Fibroblast of gingiva (primary cell): Measurements from ENCODE around the gene AGAP1.
"Not testable (repeated sequence)": the region's sequence is repeated elsewhere in the genome, so short reads cannot be mapped to it uniquely, and the experiment has no call there.

ENCODE experiments used
- DNase-seq: peaks from one replicate; pipeline ENCODE4 v3.0.0-alpha.2; 2011; ENCODE audit warnings: low read depth

The AGAP1 gene

DNA sequence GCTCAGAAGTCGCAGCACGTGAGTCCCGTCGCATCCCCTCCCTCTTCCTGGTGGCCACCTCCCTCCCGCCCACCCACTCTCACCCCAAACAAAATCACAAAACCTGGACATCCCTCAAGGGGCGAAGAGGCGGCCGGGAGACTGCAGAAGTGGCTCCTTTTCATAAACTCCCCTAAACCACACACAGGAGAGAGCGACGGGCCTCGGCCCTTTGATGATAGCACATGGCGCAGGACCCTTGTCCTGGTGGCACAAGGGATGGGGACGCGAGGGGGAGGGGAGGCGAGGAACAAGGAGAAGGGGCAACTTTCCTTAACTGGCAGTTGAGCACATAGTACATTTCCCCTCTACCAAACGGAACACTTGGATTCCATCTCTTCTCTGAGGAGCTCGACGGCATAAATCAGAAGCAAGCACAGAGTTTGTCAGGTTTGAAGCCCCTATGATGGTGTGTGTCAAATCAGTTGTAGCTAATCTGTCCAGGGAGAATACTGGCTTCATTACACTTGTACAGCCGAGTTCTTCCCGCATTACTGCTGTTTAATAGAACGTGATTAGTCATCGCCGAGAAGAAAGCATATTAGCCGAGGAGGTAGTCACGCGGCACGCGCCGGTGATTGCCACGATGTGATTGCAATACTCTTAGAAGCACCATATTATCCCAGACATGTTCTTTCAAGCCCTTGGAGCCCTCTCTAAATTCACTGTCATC lies 630.5 kb downstream of the AGAP1 start:
- DNase-seq = no peak

DNA sequence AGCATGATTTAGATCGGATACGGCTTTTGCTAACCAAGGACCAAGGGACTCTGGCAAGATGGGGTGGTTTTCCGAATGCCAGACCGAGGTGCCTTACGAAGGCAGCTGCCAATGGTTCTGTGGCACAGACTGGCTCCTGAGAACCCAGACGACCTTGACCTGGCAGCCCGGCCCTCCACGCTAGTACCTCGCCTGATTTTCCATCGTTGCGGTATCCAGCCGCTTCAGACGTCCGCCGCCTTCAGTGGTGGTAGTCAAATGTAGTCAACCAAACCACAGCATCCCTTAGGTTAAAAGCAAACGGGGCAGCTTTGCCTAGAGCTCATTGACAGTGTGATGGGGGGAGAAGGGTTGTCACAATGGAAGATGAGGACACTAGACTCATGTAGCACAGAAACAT lies 631.7 kb downstream of the AGAP1 start:
- DNase-seq = no peak

DNA sequence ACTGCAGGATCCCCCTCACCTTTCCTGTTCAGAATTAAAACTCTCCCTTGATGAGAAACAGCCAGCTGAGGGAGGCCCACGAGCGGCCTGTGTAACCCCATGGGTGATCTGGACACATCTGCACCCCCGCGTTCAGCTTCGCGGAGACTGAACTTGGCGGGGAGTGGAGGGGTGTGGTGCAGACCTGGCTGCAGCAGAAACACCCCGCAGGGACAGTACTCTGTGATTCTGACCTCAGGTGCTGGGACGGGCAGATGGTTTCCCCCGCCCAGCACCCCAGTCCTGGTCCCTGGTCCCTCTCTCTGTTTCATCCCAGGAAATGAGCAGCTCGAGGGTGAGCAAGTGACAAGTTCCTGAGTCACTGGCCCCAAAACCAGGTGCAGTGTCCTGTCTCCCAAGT lies 633.2 kb downstream of the AGAP1 start:
- no peak for DNase-seq

DNA sequence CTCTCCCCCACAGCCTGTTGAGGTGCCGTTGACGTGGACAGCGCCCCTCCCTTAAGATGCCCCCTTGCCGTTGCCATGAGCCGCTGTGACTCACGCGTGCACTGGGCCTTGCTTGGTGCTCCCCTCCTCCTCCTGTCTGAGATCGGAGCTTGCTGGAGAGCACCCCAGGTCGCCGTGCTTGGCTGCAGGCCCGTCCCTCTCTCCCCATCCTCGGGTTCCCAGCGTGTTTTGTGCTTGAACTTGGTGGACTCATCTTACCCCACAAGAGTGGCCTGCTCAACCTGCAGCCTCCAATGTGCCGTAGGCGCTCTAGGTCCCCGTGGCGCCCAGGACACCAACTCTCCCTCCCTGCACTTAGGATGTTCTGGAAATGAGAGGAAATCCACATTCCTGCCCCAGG lies 634.5 kb downstream of the AGAP1 start:
- no peak for DNase-seq

DNA sequence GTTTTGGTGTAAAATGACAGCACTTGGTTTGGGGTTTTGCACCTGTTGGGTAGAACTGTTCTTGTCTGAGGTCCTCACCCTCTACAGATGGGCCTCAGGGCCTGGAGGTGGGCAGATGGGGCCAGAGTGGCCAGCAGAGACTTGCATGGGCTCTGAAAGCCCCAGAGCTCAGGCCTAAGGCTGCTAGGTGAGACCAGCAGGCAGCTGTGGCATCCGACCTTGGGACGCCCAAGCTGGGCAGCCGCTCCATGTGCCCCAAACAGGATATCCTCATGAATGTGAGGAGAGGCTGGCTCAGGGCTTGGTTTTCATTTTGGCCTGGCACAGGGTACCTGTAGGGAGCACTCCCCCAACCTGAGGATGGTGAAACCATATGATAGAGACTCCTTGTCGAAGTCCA lies 636.1 kb downstream of the AGAP1 start:
- DNase-seq = no peak

DNA sequence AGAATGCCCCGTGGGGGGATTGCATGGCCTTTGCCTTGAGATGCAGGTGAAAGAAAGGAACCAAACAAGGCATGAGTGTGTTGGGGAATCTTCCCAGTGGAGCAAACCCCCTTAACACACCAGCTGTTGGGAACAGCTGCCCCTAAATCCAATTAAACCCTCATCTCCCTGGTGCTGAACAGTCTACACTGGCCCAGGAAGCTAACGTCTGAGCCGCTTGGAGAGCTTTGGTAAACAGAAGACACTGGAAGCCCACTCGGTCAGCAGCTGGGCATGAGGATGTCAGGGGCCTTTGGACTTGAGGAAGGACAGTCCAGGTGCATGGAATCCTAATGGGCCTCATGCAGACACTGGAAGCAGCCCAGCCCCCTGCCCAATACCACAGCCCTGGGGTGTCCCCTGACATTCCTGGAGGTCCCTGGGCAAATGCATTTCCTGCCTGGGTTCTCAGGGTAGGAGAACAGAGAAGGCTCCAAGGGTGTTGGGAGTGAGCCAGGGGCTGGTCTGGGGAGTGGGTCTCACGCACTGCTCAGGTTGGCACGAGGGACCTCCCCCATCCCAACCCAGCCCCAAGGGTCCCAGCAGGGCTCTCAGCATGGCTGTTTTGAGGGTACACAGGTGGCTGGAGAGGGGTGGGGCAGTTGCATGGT lies 636.6 kb downstream of the AGAP1 start:
- no peak for DNase-seq

DNA sequence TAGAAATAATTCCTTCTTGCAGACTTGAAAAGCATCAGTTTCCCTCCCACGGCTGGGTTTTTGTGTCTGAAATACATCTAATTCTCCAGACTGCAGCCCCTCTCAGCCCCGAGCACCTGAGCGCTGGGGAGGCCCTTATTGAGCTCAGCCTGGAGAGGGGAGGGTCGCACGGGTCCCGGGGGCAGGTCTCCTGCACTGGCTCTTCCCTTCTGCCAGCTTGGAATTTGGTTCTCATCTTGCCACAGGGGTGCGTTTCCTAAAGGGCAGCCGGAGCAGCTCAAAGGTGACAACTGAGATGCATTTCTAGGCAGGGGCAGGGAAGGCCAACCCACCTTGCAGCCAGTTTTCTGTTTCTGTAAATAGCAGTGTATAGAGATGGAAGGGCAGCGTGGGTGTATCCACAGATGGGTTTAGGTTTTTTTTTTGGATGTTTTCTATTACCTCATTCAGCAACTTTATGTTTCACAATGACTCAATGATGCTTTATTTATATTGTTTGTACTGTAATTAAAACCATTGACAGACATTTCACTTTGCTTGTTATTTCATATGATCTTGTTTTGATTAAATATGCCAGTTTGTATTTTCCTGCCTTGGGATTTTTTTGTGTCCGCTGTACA lies 637.3 kb downstream of the AGAP1 start:
- peak; percentile 11 for DNase-seq

DNA sequence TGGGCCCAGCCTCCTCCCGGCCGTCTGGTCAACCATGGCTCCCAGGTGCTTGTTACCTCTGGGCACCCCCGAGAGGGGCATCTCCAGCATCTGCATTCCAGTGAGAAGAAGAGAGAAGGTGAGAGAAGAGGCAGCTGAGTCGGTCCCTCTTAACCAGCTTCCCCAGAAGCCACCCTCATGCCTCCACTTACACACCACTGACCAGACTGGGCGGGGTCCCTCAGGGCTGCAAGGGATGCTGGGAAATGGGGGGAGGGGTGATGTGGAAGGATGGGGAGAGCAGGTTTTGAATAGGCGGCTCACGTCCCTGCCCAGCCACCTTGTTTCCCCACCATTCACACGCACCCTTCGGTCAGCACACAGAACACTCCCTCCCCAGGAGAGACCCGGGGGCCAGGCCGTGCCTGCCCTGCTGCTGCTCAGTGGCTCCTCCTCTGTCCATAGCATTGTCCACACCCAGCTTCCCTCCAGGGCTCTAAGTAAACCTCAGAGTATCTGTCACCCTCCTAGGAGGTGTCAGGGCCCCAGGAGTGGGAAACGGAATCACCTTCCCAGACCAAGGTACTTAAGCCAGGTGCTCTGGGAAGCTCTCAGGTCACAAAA lies 639.7 kb downstream of the AGAP1 start:
- DNase-seq = no peak

DNA sequence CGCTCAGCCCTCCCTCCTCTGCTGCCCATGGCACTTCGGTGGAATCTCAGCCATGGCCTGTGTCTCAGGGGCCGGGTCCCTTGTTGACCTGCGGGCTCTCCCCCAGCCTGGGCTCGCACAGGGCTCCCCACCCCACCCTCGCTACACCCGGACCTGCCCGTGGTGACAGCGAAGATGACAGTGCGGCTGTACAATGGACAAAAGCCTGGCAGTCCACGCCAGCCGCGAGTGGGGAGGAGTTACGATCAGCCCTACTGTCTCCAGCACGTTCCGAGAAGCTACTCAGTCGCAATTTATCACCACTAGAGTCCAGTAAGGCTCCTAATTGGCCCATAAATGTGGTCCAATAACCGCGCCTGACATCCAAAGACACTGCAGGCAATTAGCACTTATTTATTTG lies 642.7 kb downstream of the AGAP1 start:
- no peak for DNase-seq

DNA sequence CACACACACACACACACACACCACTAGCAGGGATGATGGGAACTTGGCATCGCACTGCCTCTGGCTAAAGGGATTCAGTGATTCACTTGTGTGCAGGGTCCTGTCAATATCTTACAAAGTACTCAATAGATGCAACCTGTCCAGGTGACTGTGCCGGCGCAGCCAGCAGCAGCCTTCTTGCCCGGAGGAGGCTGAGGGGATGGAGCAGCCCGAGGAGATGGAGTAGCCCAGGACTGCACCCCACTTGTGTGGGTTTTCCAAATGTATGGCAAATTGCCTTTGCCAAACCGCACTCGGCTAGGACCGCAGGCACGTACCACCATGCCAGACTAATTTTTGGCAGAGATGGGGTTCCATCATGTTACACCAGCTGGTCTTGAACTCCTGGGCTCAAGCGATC lies 643.2 kb downstream of the AGAP1 start:
- no peak for DNase-seq

DNA sequence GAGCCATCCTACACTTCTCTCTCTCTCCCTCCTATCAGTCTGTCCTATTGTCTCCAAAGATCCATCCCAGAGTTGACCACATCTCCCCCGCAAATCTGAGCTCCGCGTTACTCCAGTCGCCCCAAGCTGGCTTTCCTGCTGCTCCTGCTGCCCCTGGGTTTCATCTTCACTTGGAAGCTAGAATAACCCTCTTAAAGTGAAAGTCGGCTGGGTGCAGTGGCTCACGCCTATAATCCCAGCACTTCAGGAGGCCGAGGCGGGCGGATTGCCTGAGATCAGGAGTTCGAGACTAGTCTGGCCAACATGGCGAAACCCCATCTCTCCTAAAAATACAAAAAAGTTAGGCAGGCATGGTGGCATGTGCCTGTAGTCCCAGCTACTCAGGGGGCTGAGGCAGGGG lies 647.8 kb downstream of the AGAP1 start:
- not testable (repeated sequence) for DNase-seq

DNA sequence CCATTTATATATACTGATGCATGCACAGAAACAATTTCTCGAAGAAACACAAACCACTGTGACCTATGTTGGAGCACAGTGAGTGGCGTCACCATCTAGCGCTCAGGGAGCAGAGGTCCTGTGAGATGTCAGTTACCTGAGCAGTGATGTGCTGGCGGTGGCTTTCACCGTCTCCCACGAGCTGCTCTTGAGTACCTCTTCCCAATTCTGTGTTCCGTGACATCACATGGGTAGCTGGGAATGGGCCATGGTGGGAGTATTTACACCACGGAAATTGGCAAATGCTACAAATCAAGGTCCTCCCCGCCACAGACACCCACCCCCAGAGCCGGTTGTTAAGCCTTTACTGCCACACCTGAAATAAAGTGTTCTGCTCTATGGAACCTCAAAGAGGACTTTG lies 650.0 kb downstream of the AGAP1 start:
- no peak for DNase-seq

DNA sequence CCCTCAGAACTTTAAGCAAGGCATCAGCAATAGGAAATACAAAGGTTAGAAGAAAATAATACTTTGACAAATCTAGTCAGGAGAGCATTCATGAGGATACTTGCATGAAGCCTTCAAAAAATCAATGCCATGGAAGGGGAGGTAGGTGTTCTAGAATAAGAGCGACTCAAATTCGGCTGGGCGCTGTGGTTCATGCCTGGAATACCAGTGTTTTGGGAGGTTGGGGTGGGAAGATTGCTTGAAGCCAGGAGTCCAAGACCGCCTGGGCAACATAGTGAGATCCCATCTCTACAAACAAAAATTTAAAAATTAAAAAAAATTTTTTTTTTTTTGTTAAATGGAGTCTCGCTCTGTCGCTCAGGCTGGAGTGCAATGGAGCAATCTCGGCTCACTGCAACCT lies 652.6 kb downstream of the AGAP1 start:
- DNase-seq = no peak

DNA sequence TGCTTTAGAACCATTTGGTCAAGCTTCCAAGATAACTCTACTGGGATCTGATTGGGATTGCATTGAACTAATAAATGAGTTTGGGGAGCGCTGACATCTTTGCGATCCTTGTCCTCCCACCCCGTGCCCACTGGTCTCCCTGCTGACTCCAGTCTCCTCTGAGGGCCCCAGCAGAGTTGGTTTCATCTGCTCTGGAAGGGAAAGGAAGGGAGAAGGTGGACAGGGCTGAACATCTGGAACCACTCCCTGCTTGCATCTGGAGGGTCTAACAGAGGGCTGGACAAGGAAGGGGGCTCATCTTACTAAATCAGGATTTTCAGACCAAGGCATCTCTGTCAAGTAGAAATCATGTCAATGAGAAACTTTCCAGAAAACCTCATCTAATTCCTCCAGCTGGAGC lies 661.6 kb downstream of the AGAP1 start:
- no peak for DNase-seq

DNA sequence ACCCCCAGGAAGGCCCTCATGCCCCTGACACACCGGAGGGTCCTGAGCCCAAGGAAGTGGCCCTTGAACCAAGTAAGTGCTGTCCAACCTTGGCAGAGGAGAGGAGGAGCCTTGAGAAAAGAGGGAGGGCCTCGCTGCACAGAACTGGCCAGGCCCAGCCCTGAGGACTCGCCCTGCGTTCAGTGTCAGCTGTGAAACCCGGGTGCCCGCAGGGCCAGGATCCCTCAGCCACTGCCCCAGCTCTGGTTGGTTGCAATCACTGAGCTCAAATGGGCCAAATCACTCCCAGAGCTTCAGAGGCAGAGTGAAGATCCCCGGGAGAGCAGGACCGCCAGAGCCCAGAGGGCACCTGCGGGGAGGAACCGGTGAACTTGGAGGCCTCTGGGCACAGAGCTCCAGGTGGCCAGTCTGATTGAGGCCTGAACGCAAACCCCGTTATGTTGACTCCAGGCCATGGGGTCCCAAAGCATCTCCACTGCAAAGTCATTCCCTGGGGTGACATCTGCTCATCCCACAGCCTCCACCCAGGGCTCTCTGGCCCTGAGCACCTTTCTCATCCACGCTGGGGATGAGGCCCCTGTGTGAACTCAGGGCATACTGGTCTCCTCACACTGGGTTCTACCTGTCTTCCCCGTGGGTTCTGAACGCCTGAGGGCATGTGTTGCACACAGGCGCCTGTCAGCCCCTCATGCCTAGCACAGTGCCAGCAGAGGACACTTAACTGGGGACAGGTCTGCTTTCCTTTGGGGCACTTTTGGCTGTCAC lies 662.4 kb downstream of the AGAP1 start:
- no peak for DNase-seq

DNA sequence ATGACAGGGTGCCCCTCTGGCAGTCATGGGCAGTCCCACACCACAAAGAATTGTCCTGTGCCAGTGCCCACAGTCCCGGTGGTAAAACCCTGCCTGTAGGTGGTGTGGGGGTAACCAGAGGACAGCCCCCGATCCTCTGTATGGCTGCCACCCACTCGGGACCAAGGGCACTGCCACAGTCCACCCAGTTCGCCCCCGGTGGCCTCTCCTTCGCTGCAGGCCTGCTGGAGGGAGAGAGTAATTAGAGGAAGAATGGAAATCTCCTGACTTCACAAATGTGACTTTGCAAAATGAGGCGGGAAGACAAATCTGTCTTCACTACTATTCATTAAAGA lies 663.0 kb downstream of the AGAP1 start:
- DNase-seq = no peak

DNA sequence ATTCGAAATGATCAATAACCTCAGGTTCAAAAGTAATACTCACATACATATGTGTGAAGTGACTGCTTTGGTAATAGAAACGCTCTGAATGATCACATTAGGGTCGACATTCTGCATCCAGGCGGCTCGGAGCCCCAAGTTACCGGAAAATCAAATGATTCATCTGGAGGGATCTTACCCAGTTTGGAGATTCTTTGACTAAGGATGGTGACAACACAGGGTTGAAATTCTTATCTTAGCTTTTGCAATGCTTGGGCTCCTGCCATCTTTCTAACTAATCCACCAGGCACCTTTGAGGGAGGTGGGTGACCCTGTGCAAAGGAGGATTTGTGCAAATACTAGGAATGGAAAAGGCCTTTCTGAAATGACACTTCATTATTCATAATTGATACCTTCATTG lies 663.5 kb downstream of the AGAP1 start:
- DNase-seq = no peak

DNA sequence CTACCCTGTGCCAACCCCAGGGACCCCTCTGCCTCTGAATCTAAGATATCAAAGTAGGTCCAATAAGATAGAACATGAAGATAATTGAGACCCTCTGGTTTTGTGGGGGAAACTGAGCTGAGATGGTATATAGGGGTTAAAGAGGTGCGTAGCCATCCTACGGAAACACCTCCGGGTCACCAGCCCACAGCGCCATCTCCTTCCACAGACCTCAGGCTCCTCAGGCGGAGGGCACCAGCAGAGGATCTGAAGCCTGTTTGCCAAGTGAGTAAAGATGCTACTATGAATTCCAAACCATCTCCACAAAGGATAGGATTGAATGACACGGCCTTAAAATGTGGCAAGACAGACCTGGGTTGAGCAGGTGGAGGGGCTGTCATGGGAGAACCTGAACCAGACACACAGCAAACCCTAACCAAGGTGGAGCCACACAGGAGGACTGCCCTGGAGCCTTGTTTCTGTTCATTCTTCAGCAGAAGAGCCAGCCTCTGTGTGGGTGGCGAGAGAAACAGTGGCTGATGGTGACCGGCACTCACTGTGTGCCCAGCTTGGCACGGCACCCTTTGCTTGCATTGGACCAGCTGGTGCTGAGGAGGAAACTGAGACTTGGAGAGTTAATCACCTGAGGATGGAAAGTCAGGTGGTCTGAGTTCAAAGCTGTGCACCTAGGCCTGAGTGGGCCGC lies 664.1 kb downstream of the AGAP1 start:
- no peak for DNase-seq

DNA sequence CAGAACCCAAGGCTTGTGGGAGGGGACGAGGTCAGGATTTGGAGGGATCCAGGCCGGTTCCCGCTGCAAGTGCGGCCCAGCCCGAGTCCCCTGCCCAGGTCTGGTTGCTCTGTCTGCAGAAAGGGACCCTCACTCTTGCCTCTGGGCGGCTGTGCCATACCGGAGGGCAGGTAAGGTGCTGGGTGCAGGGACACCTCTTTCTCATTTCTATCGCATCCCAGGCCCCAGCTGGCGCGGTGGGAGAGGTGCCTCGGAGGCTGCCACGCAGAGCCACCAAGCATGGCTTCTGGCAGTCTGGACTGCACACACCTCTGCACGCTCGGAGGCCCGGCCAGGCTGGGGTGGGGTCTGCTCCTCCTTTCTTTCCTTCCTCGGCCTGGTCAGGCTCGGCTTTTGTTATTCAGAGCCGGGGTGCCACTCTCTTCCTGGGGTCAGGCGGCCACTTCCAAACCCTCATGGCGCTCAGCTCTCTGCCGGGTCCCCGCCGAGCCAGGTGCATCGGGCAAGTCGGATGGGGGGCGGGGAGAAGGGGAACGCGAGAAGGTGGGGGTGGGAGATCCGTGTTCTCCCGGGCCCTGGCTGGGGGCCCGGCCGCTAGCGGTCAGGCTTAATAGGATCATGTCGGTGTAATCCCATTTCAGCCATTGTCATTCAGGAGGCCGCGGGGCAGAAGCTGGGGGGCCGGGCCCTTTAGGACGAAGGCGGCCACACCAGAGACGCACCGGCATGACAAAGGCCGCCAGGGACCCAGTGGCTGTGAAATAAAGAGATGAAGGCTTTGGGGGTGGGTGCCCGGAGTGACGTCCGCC lies 665.3 kb downstream of the AGAP1 start:
- no peak for DNase-seq

DNA sequence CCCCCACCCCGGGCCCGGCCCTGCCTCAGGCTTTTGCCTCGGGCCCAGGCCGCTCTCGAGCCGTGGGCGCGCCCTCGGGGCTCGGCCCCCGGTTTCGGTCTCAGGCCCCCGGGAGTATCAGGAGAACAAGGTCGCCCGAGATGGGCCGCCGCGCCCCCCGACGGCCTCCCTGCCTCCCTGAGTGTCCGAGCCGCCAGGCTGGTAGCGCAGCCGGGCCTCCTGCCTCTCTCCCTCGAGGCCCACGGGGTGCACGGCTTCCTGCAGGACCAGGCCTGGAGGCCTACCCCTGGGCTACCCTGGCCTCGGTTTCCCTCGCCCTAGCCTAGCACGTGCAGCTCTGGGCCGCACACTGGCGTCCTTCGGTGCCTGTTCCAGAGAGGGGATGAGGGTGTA lies 665.9 kb downstream of the AGAP1 start:
- DNase-seq = no peak
